H1 (cell line): ENCODE data around the gene CYP2B6. TPM values are rescaled to one million over a fixed set of nuclear protein-coding genes. Genes with fewer than 3 reads are reported as not detected.
"Not testable (repeated sequence)": the region's sequence is repeated elsewhere in the genome, so short reads cannot be mapped to it uniquely, and the experiment has no call there.

Experiments
- CTCF ChIA-PET: fragments of 300-600 bp; sonication (Branson Sonifier 250); formaldehyde crosslinking; loops from one replicate; lab custom pipeline; 2021; ENCODE audit not compliant: partially characterized antibody; lab: Charles Lee
- POLR2A ChIA-PET: fragments of 300-600 bp; sonication (Branson Sonifier 250); formaldehyde crosslinking; loops from one replicate; lab custom pipeline; 2021; ENCODE audit warnings: inconsistent platforms; ENCODE audit not compliant: partially characterized antibody; lab: Charles Lee
- DNase-seq, 2 experiments: peaks; one replicate each; pipeline versions ENCODE4 v3.0.0 to v3.0.0-alpha.2; 2010 to 2022; ENCODE audit warnings: low spot score in 2 of 2, low read depth in 1 of 2, mixed read lengths in 1 of 2
- FAIRE-seq: peaks from 2 replicates; lab custom pipeline; 2011; peaks lifted over from hg19 to GRCh38; lab: Jason Lieb, UNC
- H2AFZ ChIP-seq: 2 replicates; pipeline ENCODE4 v1.8.1; 2012; ENCODE audit warnings: low read length, inconsistent platforms
- H2AK5ac ChIP-seq: 2 replicates; pipeline ENCODE4 v1.6.1; 2013; ENCODE audit warnings: low read depth, low read length
- H2BK120ac ChIP-seq: replicated peaks from 2 replicates; pipeline ENCODE3; 2013; ENCODE audit warnings: low read depth, low read length, inconsistent platforms
- H2BK12ac ChIP-seq: 2 replicates; pipeline ENCODE4 v1.6.1; 2013; ENCODE audit warnings: low read depth, low read length
- H2BK15ac ChIP-seq: 2 replicates; pipeline ENCODE4 v1.6.1; 2013; ENCODE audit warnings: low read length
- H2BK20ac ChIP-seq: 2 replicates; pipeline ENCODE4 v1.6.1; 2013; ENCODE audit warnings: low read length
- H2BK5ac ChIP-seq: 2 replicates; pipeline ENCODE4 v1.6.1; 2013; ENCODE audit warnings: low read depth, low read length
- H3K14ac ChIP-seq: 2 replicates; pipeline ENCODE4 v1.6.1; 2013; ENCODE audit warnings: inconsistent platforms; ENCODE audit not compliant: insufficient read length
- H3K18ac ChIP-seq: 2 replicates; pipeline ENCODE4 v1.6.1; 2013; ENCODE audit warnings: low read length; ENCODE audit errors: extremely low read depth
- H3K23ac ChIP-seq: 2 replicates; pipeline ENCODE4 v1.6.1; 2013; ENCODE audit warnings: inconsistent platforms; ENCODE audit not compliant: insufficient read length
- H3K23me2 ChIP-seq: 2 replicates; pipeline ENCODE4 v1.6.1; 2013; ENCODE audit warnings: low read depth, low read length
- H3K27ac ChIP-seq: 2 replicates; pipeline ENCODE4 v1.6.1; 2011; ENCODE audit warnings: low read depth, low read length, inconsistent platforms
- H3K27me3 ChIP-seq, 4 experiments: replicated peaks in 1 of 4; 1 replicate in 1 of 4; 2 replicates in 3 of 4; pipeline versions ENCODE4 v1.6.1 to v1.8.1; 2011 to 2013; ENCODE audit warnings: low read length in 3 of 4, mild to moderate bottlenecking in 3 of 4, inconsistent platforms in 2 of 4, mixed read lengths in 2 of 4, moderate library complexity in 1 of 4; ENCODE audit not compliant: control insufficient read depth in 3 of 4, insufficient read depth in 3 of 4; ENCODE audit errors: extremely low read depth in 1 of 4
- H3K36me3 ChIP-seq, 4 experiments: 2 replicates each; pipeline versions ENCODE4 v1.6.1 to v1.8.1; 2011 to 2013; ENCODE audit warnings: mild to moderate bottlenecking in 4 of 4, low read length in 3 of 4, moderate library complexity in 2 of 4, control low read depth in 1 of 4, inconsistent platforms in 1 of 4; ENCODE audit not compliant: insufficient read depth in 4 of 4, control insufficient read depth in 2 of 4
- H3K4ac ChIP-seq: replicated peaks from 2 replicates; pipeline ENCODE3; 2013; ENCODE audit warnings: low read length, low read depth, mixed read lengths, inconsistent platforms; ENCODE audit not compliant: insufficient read length
- H3K4me1 ChIP-seq, 4 experiments: replicated peaks in 1 of 4; 1 replicate in 1 of 4; 2 replicates in 3 of 4; pipeline versions ENCODE4 v1.6.1 to v1.8.1; 2011 to 2013; ENCODE audit warnings: low read length in 3 of 4, inconsistent platforms in 2 of 4, mixed read lengths in 1 of 4; ENCODE audit not compliant: insufficient read depth in 4 of 4, control insufficient read depth in 3 of 4
- H3K4me2 ChIP-seq, 2 experiments: 2 replicates each; pipeline versions ENCODE4 v1.6.1 to v1.8.1; 2011 to 2013; ENCODE audit warnings: low read depth in 2 of 2, low read length in 2 of 2, control low read depth in 1 of 2, inconsistent platforms in 1 of 2, mild to moderate bottlenecking in 1 of 2; ENCODE audit not compliant: insufficient read depth in 1 of 2
- H3K4me3 ChIP-seq, 4 experiments: fragments of 200-600, 300-600 bp in 1 of 4; sonication (generic), shearing (Covaris generic), sonication (Bioruptor Twin) in 1 of 4; 2 replicates each; pipeline versions ENCODE4 v1.5.1 to v1.8.1; 2011 to 2016; ENCODE audit warnings: low read length in 4 of 4, low read depth in 3 of 4, control low read depth in 2 of 4, inconsistent platforms in 2 of 4, mild to moderate bottlenecking in 2 of 4, mixed read lengths in 1 of 4, moderate library complexity in 1 of 4; ENCODE audit not compliant: insufficient read depth in 2 of 4; ENCODE audit errors: extremely low read depth in 1 of 4
- H3K56ac ChIP-seq: replicated peaks from 2 replicates; pipeline ENCODE3; 2013; ENCODE audit warnings: low read depth, mild to moderate bottlenecking, mixed read lengths, low read length, inconsistent platforms; ENCODE audit not compliant: insufficient read length
- H3K79me1 ChIP-seq: 2 replicates; pipeline ENCODE4 v1.6.1; 2013; ENCODE audit warnings: low read depth, low read length, control low read depth
- H3K79me2 ChIP-seq, 2 experiments: 2 replicates each; pipeline versions ENCODE4 v1.6.1 to v1.8.1; 2012 to 2013; ENCODE audit warnings: low read length in 2 of 2, mild to moderate bottlenecking in 2 of 2, inconsistent platforms in 1 of 2; ENCODE audit not compliant: insufficient read depth in 2 of 2, control insufficient read depth in 1 of 2
- H3K9ac ChIP-seq, 4 experiments: replicated peaks in 1 of 4; 1 replicate in 1 of 4; 2 replicates in 3 of 4; pipeline versions ENCODE4 v1.6.1 to v1.8.1; 2011 to 2013; ENCODE audit warnings: low read depth in 3 of 4, low read length in 3 of 4, control low read depth in 2 of 4, mild to moderate bottlenecking in 2 of 4, moderate library complexity in 2 of 4, inconsistent platforms in 1 of 4; ENCODE audit errors: extremely low read depth in 1 of 4
- H3K9me3 ChIP-seq, 2 experiments: 2 replicates each; pipeline versions ENCODE4 v1.6.1 to v1.8.1; 2012 to 2013; ENCODE audit warnings: mild to moderate bottlenecking in 2 of 2, moderate library complexity in 2 of 2, control low read depth in 1 of 2, inconsistent platforms in 1 of 2, low read depth in 1 of 2, low read length in 1 of 2, mixed read lengths in 1 of 2; ENCODE audit not compliant: insufficient read depth in 2 of 2
- H4K20me1 ChIP-seq, 2 experiments: replicated peaks in 1 of 2; 2 replicates each; pipeline versions ENCODE3 to v1.8.1; 2011 to 2013; ENCODE audit warnings: inconsistent platforms in 2 of 2, low read length in 2 of 2, mild to moderate bottlenecking in 1 of 2; ENCODE audit not compliant: insufficient read depth in 2 of 2, control insufficient read depth in 1 of 2
- H4K5ac ChIP-seq: 2 replicates; pipeline ENCODE4 v1.6.1; 2013; ENCODE audit warnings: low read length, low read depth, mixed read lengths, inconsistent platforms; ENCODE audit not compliant: insufficient read length
- H4K8ac ChIP-seq: 2 replicates; pipeline ENCODE4 v1.8.0; 2013; ENCODE audit warnings: mild to moderate bottlenecking, moderate library complexity, low read length, inconsistent platforms; ENCODE audit not compliant: insufficient read depth; ENCODE audit errors: extremely low read depth
- H4K91ac ChIP-seq: replicated peaks from 2 replicates; pipeline ENCODE3; 2013; ENCODE audit warnings: low read length, mixed read lengths, inconsistent platforms; ENCODE audit not compliant: insufficient read length
- CEBPB ChIP-seq: IDR thresholded peaks from 2 replicates; pipeline ENCODE4 v1.6.1; 2012; ENCODE audit warnings: low read depth, low read length
- CHD1 ChIP-seq: IDR thresholded peaks from 2 replicates; pipeline ENCODE4 v1.6.1; 2012; ENCODE audit warnings: low read depth, low read length, improper control_type of control experiment
- KDM1A ChIP-seq: fragments of 200-600, 300-600 bp; sonication (generic); IDR thresholded peaks from 2 replicates; pipeline ENCODE4 v1.7.1; 2016; ENCODE audit warnings: mild to moderate bottlenecking, low read length, borderline replicate concordance
- TAF1 ChIP-seq: IDR thresholded peaks from 2 replicates; pipeline ENCODE4 v1.6.1; 2011; ENCODE audit warnings: mild to moderate bottlenecking, low read depth, low read length
- WGBS, 2 experiments: shearing (Covaris generic) in 1 of 2; methylation state at CpG; one replicate each; pipeline versions ENCODE4 v1.1.6 to v1.1.7; 2013 to 2015; ENCODE audit warnings: low lambda C conversion rate in 2 of 2, mixed read lengths in 2 of 2, inconsistent platforms in 1 of 2, low coverage in 1 of 2, missing lambda C conversion rate in 1 of 2; ENCODE audit not compliant: insufficient replicate concordance in 2 of 2, insufficient coverage in 1 of 2, insufficient read length in 1 of 2; ENCODE audit errors: extremely low coverage in 1 of 2, missing lambda C conversion rate in 1 of 2; 5-methylcytosine and 5-hydroxymethylcytosine counted together
- polyA plus RNA-seq, 7 experiments: library from polyadenylated mRNA; depleted of rRNA in 3 of 7; stranded (reverse) in 5 of 7; unstranded in 2 of 7; fragments of >200 nt in 5 of 7; fragments of 200-250 nt in 2 of 7; gene quantifications; 1 replicate in 5 of 7; 2 replicates in 1 of 7; 4 replicates in 1 of 7; pipeline versions ENCODE4 v1.2.1 to v1.2.3, GENCODE V29; 2011 to 2013; ENCODE audit warnings: missing spikeins in 2 of 7, mixed read lengths in 2 of 7
- total RNA-seq: library from RNA; stranded (reverse); fragmentation: NEBNext Ultra II Directional; extraction: Animal tissue kit (Norgen Biotek cat#: 25700); gene quantifications from 2 replicates; pipeline ENCODE4 v1.2.1, GENCODE V29; 2021

CYP2B6 gene
- total and polyA plus RNA-seq, 2 of the 8 experiments (the other 6 are each of a cell fraction or from before 2014, with no cell fraction given): 2.8 to 5.4 TPM

DNA sequence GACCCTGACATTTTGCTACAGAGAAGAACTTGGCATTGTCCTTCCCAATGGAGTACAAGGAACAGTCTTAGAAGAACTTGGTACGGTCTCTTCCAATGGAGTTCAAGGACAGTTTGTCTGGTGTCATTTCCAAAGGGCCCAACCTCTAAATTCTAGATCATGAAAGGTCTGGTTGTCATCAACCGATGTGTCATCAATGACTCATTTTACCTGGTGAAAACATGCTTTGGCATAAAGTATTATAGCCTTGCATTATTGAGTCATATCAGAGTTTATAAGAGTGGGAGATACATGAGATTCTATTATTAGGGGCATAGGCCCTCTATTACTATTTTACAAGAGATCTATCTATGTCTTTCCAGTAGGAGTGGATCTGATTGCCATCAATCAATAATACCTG lies 4.3 kb downstream of the CYP2B6 start:
- WGBS, 2 experiments: 96% methylated on average over 2 of the region's 2 CpGs; no CpG with 5 or more reads in 1 of the 2 experiments
- H2AK5ac ChIP-seq: no peak overlapping the region
- no peak for FAIRE-seq

DNA sequence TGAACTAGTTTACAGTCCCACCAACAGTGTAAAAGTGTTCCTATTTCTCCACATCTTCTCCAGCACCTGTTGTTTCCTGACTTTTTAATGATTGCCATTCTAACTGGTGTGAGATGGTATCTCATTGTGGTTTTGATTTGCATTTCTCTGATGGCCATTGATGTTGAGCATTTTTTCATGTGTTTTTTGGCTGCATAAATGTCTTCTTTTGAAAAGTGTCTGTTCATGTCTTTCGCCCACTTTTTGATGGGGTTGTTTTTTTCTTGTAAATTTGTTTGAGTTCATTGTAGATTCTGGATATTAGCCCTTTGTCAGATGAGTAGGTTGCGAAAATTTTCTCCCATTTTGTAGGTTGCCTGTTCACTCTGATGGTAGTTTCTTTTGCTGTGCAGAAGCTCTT lies 7.9 kb downstream of the CYP2B6 start:
- DNase-seq, H2BK12ac ChIP-seq, H3K14ac ChIP-seq, FAIRE-seq, H2BK20ac ChIP-seq, H3K9me3 ChIP-seq, H4K5ac ChIP-seq, H2BK120ac ChIP-seq, H3K4me3 ChIP-seq, H4K8ac ChIP-seq, H3K9ac ChIP-seq, H3K56ac ChIP-seq, H3K27me3 ChIP-seq, POLR2A ChIA-PET, H3K23ac ChIP-seq, H3K23me2 ChIP-seq, H3K18ac ChIP-seq, H3K4me1 ChIP-seq, H3K79me1 ChIP-seq, H2AK5ac ChIP-seq, H3K4ac ChIP-seq, H2AFZ ChIP-seq, H3K79me2 ChIP-seq, H3K4me2 ChIP-seq, H4K20me1 ChIP-seq, H4K91ac ChIP-seq, H2BK5ac ChIP-seq, H3K36me3 ChIP-seq, H3K27ac ChIP-seq, H2BK15ac ChIP-seq: not testable (repeated sequence)
- CTCF ChIA-PET: interaction anchor here (1.0 to 1.2 kb wide), 2 partner anchors 13 to 44 kb away, joined by 3 read pairs; no protein-coding TSS in a partner anchor
- 80% methylated on average over 1 of the region's 2 CpGs; no CpG with 5 or more reads in 1 of the 2 experiments for WGBS, 2 experiments

More for the DNA sequence above, 4.3 kb downstream of the CYP2B6 start:
- H2BK20ac ChIP-seq: no peak overlapping the region
- H3K23me2 ChIP-seq: no peaks in the 10 kb centered on the region
- no peak overlapping the region for H3K4ac ChIP-seq
- no peaks in the 10 kb centered on the region for H3K79me1 ChIP-seq
- no peaks in the 10 kb centered on the region for H3K79me2 ChIP-seq
- H2BK15ac ChIP-seq: no peak overlapping the region
- no peaks in the 10 kb centered on the region for H3K36me3 ChIP-seq
- ChIA-PET POLR2A (no interaction called here), CTCF (no interaction called here)
- no peak overlapping the region for H2AFZ ChIP-seq
- H4K20me1 ChIP-seq: no peaks in the 10 kb centered on the region
- TF ChIP-seq TAF1 (no peak), CHD1 (no peak), KDM1A (no peak), CEBPB (no peak)
- H4K5ac ChIP-seq: no peak overlapping the region
- H2BK12ac ChIP-seq: no peak overlapping the region
- H3K4me1 ChIP-seq: peaks cover 0 to 2% (median 0%) of the 10 kb centered on the region in 4 experiments; a peak in 1 of 7 replicates
- H3K4me2 ChIP-seq: no peak overlapping the region
- no peak overlapping the region for H3K56ac ChIP-seq
- no peak overlapping the region for H2BK120ac ChIP-seq
- H3K4me3 ChIP-seq: no peak overlapping the region
- no peak overlapping the region for H3K9ac ChIP-seq
- H4K91ac ChIP-seq: no peak overlapping the region
- no peak overlapping the region for H3K14ac ChIP-seq
- no peak overlapping the region for H3K23ac ChIP-seq
- no peaks in the 10 kb centered on the region for H3K27me3 ChIP-seq
- H2BK5ac ChIP-seq: no peak overlapping the region
- no peak for DNase-seq
- no peak overlapping the region for H4K8ac ChIP-seq
- H3K9me3 ChIP-seq: peaks cover 3 to 5% of the 10 kb centered on the region in 2 experiments; a peak in 1 of 4 replicates
- H3K27ac ChIP-seq: no peak overlapping the region
- H3K18ac ChIP-seq: no peak overlapping the region
